Activated B cell treated with CpG ODN at 0.5 μM for 24 hours (primary cell): ENCODE measurements around the gene KIF21A. TPM values are rescaled to one million over a fixed set of nuclear protein-coding genes. Genes with fewer than 3 reads are reported as not detected.

Source experiments
- ATAC-seq: fragments of 200-7000 bp; cut with Tn5 transposase; one replicate; pipeline ENCODE4 v1.10.0; 2021; ENCODE audit warnings: low read depth, mild to moderate bottlenecking, moderate library complexity
- CTCF ChIA-PET: fragments of 350-600 bp; sonication (Branson Sonifier 250); formaldehyde crosslinking; loops from one replicate; lab custom pipeline; 2021; ENCODE audit warnings: antibody characterized with exemption; lab: Charles Lee
- POLR2A ChIA-PET: fragments of 350-600 bp; sonication (Branson Sonifier 250); formaldehyde crosslinking; loops from one replicate; lab custom pipeline; 2021; ENCODE audit warnings: antibody characterized with exemption; lab: Charles Lee
- DNase-seq: peaks from one replicate; pipeline ENCODE4 v3.0.0; 2022
- H3K27ac Mint-ChIP-seq: one replicate; pipeline ENCODE4 v1.8.0; 2020; ENCODE audit warnings: mixed read lengths
- H3K27me3 Mint-ChIP-seq: one replicate; pipeline ENCODE4 v1.8.0; 2021; ENCODE audit warnings: mixed read lengths
- H3K36me3 Mint-ChIP-seq: one replicate; pipeline ENCODE4 v1.8.0; 2021; ENCODE audit warnings: low read depth, mixed read lengths
- H3K4me1 Mint-ChIP-seq: one replicate; pipeline ENCODE4 v1.8.0; 2021; ENCODE audit warnings: mixed read lengths
- H3K4me3 Mint-ChIP-seq: one replicate; pipeline ENCODE4 v1.8.0; 2020; ENCODE audit warnings: mild to moderate bottlenecking, mixed read lengths
- H3K9me3 Mint-ChIP-seq: one replicate; pipeline ENCODE4 v1.8.0; 2020; ENCODE audit warnings: mixed read lengths
- intact Hi-C: fragments of 100-400 bp; cut with micrococcal nuclease; formaldehyde crosslinking; loops from one replicate; pipeline ENCODE4 v1.15.1; 2024
- total RNA-seq: library from RNA; stranded (reverse); gene quantifications from 2 replicates; pipeline ENCODE4 v1.2.3, GENCODE V29; 2022
- TF ChIP-seq, protein P1 (sequence below): fragments of 200-600 bp; IDR thresholded peaks from one replicate; pipeline ENCODE4 v1.8.0; 2022; ENCODE audit warnings: antibody characterized with exemption, mild to moderate bottlenecking

The KIF21A gene
- total RNA-seq, 1 donor from 2014 or later, result 7.6 TPM

DNA sequence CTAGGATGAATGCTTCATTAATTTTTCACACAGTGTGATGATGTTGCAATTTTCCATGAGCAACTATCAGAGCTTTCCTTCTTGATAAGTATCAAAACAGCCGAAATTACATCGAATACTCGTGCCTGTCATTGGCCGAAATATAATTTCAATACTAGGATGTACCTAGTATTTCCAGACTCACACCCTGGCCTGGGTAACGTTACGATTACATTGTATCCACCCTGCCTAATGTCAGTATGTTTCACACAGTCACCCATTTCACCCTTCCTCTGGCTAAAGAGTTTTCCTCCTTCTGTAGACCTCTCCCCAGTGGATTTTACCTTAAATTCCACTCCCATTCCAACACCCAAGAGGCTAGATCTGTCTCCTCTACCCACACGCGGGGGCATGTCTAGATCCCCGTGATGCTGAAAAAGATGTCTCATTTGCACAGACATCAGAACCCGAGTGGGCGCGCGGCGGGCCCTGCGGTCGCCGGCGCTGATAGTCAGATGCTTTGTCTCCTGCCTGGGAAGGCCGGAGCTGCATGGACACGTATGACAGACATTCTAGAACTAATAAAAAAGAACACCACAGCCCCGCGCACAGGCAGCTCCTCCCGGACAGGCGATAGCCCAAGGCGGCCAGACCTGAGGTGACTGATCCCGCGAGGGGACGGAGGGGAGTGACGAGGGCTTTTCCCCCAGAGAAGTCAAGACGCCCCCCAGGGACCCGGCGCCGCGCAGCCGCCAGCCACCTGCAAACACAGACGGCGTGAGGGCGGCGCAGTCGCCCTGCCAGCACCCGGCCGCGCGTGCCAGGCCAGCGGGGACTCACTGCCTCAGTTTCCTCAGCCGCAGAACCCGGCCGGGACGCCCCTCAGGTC, 723 bp downstream of the KIF21A start:
- DNase-seq (peak; percentile 44), ATAC-seq (peak; percentile 43)
- intact Hi-C loops, result loop anchor here (2.0 to 10.0 kb wide), 4 partner anchors 70 to 663 kb away; partner anchors contain the start of genes ABCD2 and SLC2A13
- ChIA-PET POLR2A (interaction anchor here (0.6 to 1.4 kb wide), 2 partner anchors 70 to 788 kb away, joined by 3 read pairs; no protein-coding TSS in a partner anchor), CTCF (no interaction called here)
- Mint-ChIP-seq H3K4me3 (peak overlapping the region; percentile 82), H3K36me3 (no peaks in the 10 kb centered on the region), H3K27me3 (peaks cover 31% of the 10 kb centered on the region), H3K27ac (peak overlapping the region; percentile 61), H3K9me3 (no peaks in the 10 kb centered on the region), H3K4me1 (peaks cover 16% of the 10 kb centered on the region)
- TF ChIP-seq, protein P1, sequence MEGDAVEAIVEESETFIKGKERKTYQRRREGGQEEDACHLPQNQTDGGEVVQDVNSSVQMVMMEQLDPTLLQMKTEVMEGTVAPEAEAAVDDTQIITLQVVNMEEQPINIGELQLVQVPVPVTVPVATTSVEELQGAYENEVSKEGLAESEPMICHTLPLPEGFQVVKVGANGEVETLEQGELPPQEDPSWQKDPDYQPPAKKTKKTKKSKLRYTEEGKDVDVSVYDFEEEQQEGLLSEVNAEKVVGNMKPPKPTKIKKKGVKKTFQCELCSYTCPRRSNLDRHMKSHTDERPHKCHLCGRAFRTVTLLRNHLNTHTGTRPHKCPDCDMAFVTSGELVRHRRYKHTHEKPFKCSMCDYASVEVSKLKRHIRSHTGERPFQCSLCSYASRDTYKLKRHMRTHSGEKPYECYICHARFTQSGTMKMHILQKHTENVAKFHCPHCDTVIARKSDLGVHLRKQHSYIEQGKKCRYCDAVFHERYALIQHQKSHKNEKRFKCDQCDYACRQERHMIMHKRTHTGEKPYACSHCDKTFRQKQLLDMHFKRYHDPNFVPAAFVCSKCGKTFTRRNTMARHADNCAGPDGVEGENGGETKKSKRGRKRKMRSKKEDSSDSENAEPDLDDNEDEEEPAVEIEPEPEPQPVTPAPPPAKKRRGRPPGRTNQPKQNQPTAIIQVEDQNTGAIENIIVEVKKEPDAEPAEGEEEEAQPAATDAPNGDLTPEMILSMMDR, result no peak

DNA sequence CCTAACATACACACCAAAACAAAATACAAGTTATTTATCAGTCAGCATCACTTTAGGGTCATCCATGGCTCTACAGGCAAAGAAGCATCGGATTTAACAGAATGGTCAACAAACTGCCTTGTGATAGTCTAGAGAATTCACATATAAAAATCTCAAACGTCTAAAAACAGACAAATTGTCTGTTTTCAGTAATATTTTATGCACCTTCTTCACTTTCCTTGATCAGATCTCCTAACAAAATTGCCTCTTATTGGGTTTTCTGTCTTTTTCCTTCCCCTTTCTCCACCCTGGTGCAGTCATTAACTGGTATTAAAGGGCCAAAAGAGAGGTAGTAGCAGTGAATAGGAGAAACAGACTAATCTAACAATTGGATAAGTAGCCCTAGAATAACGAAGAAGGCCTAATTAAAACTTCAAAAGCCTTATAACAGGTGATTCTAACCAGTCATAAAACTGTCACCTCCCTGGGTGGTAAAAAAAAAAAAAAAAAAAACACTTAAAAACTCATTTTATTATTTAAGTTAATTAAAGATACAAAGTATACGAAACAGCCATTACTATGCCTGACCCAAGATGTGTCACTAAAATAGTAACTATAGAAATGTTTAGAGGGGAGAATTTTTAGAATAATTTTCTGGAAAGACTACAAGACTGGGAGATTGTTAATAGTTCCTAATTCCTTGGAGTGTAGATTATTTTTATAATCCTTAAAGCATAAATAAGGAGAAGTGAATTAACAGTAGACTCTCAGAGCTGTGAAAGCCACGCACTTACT, 1.5 kb downstream of the KIF21A start:
- CTCF ChIA-PET, result no interaction called here

DNA sequence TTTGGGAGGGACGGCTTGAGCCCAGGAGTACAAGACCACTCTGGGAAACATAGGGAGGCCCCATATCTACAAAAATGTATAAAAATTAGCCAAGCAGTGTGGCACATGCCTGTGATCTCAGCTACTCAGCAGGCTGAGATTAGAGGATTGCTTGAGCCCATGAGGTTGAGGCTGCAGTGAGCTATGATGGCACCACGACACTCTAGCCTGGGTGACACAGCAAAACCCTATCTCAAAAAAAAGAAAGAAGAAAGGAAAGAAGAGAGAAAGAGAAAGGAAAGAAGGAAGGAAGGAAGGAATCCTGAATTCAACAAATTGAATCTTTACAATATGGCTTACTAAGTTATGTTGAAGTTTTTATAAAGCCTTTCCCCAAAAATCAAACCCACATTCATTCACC, 2.1 kb downstream of the KIF21A start:
- H3K4me1 Mint-ChIP-seq, result peaks cover 16% of the 10 kb centered on the region
- POLR2A ChIA-PET, result no interaction called here
- no peaks in the 10 kb centered on the region for H3K36me3 Mint-ChIP-seq
- TF ChIP-seq, protein P1, result no peak
- peaks cover 29% of the 10 kb centered on the region for H3K27me3 Mint-ChIP-seq
- H3K4me3 Mint-ChIP-seq, result no peak overlapping the region
- intact Hi-C loops, result loop anchor here (5.0 to 10.0 kb wide), 3 partner anchors 68 to 664 kb away; partner anchors contain the start of gene SLC2A13
- H3K9me3 Mint-ChIP-seq, result no peaks in the 10 kb centered on the region
- H3K27ac Mint-ChIP-seq, result no peak overlapping the region
- DNase-seq (no peak), ATAC-seq (no peak)
- CTCF ChIA-PET, result no interaction called here

More for the DNA sequence above, 1.5 kb downstream of the KIF21A start:
- intact Hi-C loops, result loop anchor here (5.0 to 10.0 kb wide), 3 partner anchors 69 to 663 kb away; partner anchors contain the start of gene SLC2A13
- Mint-ChIP-seq H3K4me3 (peak overlapping the region; percentile 82), H3K36me3 (no peaks in the 10 kb centered on the region), H3K4me1 (peaks cover 16% of the 10 kb centered on the region), H3K27me3 (peaks cover 30% of the 10 kb centered on the region), H3K27ac (no peak overlapping the region), H3K9me3 (no peaks in the 10 kb centered on the region)
- TF ChIP-seq, protein P1, result no peak
- POLR2A ChIA-PET, result interaction anchor here (0.6 kb wide), 1 partner anchor 789 kb away, joined by 3 read pairs; no protein-coding TSS in a partner anchor
- ATAC-seq, result no peak
- DNase-seq, result no peak

DNA sequence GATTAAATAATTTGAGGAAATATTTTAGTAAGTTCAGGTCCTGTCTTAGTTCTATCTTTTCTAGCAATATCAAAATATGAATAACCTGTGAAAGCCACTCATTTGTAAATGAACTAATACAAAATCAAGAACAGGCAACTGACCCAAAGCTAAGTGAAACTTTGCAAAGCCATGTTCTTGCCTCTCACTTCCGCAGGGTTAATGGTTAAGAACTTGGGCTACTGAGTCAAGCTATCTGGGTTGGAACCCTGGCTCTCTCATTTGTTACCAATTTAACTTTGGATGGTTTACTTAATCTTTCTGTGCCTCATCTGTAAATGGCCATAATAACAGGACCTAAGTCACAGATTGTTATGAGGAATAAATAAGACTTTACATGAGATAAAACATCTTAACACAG, 2.8 kb downstream of the KIF21A start:
- no peak overlapping the region for H3K27ac Mint-ChIP-seq
- ATAC-seq (no peak), DNase-seq (no peak)
- H3K4me3 Mint-ChIP-seq, result no peak overlapping the region
- no peaks in the 10 kb centered on the region for H3K36me3 Mint-ChIP-seq
- ChIA-PET CTCF (no interaction called here), POLR2A (no interaction called here)
- H3K4me1 Mint-ChIP-seq, result peaks cover 16% of the 10 kb centered on the region
- H3K9me3 Mint-ChIP-seq, result no peaks in the 10 kb centered on the region
- H3K27me3 Mint-ChIP-seq, result peaks cover 26% of the 10 kb centered on the region
- intact Hi-C loops, result loop anchor here (5.0 to 10.0 kb wide), 3 partner anchors 68 to 665 kb away; partner anchors contain the start of gene SLC2A13
- TF ChIP-seq, protein P1, result no peak
